NCI-H2196 treated with DMSO at 0.1 percent for 48 hours (cell line): Measurements from ENCODE around the gene ERF.

Source experiments
- DNase-seq: peaks from one replicate; lab custom pipeline; 2025; ENCODE audit not compliant: unreplicated experiment; lab: John Stamatoyannopoulos, UW

The ERF gene

DNA sequence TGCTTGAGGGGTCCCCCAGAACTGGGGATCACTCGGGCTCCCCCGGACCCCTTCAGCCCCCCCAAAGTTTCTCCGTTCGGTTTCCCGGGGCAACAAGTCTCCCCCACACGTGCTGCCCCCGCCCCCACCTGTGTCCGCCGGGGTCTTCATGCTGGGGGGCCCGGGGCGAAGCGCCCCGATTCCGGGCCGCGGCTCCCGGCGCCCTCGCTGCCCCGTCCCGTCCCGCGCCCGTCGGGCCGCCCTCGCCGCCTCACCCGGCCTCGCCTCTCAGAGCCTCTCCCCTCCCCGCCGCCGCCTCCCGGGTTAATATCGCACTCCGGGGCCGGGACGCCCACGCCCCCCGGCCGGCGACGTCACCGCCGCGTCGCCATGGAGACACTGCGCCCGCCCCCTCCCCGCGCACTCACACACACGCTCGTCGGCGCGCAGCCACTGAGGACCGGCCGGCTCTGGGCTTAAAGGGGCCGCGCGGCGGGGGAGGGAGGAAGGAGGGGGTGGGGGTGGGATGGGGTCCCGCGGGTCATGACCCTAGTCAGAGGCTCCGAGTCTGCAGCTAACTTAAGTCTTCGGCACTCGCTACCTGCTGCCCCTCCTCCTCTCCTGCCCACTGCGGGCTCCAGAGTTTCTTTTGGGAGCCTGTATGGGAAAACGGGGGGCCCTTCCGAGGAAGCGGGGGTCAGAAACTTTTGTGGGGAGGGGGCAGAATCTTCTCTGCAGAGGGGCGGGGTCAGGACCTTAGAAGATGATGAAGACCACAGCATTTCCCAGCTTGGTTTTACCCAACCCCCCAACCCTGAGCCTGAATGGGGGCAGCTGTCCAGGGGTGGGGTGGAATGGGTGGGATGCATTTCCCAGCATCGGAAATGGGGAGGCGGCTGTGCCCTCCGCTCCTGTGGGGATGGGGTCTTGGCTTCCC is at the start of gene ERF:
ERF (minus strand) TSS at position 279 of the 916 bp plus-strand sequence; CDS start at position 150, 129 bp downstream.
- peak; percentile 71 for DNase-seq

DNA sequence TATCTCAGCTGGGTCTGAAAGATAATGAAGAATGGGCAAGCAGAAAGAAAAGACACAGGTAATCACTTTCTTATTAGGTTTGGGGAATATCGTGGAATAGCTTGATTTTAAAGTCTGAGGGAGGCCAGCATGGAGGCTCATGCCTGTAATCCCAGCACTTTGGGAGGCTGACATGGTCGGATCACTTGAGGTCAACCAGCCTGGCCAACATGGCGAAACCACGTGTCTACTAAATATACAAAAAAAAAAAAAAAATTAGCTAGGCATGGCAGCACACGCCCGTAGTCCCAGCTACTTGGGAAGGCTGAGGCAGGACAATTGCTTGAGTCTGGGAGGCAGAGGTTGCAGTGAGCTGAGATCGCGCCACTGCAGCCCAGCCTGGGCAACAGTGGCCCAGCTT is 48.9 kb upstream of the ERF start:
- DNase-seq: no peak

DNA sequence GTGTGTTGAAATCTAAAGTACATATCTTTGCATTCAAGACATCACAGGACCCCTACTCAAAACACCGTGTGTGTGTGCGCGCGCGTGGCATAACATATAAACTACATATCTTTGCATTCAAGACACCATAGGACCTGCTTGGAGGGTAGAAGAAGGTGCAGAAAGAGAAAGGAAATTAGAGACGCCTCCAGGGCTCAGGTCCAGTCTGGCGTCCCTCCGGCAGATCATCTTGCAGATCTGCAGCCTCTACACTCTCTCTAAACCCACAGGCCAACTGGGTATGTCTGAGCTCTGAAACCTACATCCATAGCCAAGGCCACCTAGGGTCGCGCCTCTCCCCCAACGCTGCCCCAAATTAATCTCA is 48.2 kb upstream of the ERF start:
- peak; percentile 38 for DNase-seq

DNA sequence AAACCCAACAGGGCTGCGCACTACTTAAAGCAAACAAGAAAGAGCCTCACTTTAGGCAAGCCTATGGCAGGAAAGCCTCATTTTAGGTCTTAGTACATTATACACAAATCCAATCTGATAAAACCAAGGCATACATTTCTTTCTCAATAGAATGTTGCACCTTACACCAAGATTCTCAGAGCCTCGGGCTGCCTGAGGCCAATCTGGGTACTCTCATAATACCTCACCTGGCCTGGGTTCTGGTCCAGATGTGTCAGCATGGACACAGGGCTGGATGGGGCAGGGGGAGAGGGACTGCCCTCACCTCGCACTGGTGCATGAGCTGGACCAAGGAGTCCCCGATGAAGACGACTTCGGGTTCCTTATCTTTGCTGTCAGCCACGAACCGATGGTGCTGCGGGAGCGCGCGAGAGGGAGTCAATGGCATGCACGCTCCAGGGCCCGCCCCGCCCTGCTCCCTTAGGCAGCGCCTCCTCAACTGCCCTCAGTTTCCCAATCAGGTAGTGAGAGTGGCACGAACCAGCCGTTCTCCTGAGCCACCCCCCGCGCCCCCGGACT is 46.8 kb upstream of the ERF start, which contains the start of gene PRR19:
PRR19 (plus strand) TSS at position 487 of the 558 bp plus-strand sequence. CDS start 7,453 bp downstream, outside the sequence.
- DNase-seq: no peak

DNA sequence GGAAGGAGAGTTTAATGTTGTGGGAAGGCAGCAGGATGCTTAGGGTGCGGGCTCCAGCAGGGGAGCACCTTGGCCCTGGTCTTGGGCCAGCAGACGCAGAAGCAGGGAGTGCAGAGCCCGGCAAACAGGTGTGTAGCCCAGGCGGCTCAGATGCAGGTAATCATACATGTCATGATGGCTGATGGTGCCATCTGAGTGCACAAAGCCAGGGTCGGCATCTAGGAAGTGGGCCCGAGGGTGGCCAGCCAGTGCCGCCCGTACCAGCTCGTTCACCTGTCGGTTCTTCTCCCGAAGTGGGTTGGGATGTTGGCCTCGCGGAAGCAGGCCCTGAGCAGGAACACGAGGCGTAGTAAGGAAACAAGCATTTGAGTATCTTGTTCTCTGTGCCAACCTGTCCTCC is 42.1 kb upstream of the ERF start:
- no peak for DNase-seq

DNA sequence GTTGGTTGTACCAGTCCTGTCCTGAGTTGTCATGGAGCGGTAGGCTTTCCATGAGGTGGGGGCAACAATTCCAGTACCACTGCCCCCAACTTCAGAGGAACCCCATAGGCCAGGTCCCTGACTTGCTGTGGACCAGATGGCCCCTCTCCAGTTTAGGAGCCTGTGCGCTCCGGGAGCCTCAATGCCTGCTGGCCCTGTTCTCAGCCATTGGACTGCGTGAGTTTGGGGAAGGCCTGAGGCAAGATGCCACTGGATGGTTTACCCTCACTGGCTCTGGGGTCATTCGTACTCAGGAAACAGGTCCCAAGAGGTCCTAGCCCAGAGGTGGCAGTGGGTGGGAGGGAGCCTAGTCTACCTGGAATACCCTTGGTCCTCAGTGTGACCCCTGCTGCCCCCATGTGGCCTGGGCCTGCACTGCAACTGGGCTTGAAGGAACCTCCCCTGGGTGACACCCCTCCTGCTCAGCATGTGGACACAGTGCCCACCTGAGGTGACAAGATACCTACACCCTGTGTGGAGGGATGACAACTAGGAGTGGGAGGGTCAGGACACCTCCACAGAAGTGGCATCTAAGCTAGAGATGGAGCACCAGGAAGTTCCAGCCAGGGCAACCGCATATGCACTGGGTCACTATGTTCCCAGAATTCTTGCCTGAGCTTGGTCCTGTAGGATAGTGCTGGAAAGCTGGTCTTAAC is 41.0 kb upstream of the ERF start:
- DNase-seq: peak; percentile 41

DNA sequence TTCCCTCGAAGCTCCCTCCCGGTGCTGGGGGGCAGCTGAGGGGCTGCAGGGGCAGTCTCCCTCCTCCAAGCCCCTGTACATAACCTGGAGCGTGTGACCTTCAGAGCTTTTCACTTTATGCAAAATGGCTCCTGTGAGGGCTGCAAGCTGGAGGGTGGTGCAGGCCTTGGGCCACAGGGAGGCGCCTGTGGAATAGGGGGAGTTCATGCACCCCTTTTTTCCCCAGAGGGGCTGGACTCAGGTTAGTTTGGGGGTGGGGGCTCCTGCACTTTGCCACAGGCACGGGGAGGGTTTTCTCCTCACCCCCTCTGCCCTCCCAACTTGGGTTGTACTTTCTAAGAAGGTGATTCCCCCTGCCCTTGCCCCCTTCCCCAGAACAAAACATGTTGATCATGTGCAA is 40.4 kb upstream of the ERF start:
- DNase-seq: no peak

DNA sequence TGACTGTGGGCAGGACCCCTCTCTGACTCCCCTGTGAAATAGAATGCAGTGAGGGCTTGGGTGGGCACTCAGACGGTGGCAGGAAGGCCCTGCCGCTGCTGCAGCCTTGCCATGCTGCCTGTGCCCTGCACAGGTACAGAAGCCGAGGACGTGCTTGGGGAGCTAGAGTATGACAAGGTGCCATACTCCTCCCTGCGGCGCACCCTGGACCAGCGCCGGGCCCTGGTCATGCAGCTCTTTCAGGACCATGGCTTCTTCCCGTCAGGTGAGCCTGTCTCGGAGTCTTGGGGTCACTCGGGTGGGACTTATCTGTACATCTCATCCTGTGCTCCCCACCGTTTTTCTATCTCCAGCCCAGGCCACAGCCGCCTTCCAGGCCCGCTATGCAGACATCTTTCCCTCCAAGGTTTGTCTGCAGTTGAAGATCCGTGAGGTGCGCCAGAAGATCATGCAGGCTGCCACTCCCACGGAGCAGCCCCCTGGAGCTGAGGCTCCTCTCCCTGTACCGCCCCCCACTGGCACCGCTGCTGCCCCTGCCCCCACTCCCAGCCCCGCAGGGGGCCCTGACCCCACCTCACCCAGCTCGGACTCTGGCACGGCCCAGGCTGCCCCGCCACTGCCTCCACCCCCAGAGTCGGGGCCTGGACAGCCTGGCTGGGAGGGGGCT is 39.7 kb upstream of the ERF start:
- DNase-seq: no peak

DNA sequence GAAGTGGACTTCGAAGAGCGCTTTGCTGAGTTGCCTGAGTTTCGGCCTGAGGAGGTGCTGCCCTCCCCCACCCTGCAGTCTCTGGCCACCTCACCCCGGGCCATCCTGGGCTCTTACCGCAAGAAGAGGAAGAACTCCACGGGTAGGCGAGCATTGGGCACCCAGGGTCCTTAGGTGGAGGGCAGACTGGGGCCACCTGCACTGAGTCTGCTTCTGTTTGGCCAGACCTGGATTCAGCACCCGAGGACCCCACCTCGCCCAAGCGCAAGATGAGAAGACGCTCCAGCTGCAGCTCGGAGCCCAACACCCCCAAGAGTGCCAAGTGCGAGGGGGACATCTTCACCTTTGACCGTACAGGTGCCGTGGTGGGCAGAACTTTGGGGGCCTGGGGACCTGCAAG is 39.0 kb upstream of the ERF start:
- no peak for DNase-seq

DNA sequence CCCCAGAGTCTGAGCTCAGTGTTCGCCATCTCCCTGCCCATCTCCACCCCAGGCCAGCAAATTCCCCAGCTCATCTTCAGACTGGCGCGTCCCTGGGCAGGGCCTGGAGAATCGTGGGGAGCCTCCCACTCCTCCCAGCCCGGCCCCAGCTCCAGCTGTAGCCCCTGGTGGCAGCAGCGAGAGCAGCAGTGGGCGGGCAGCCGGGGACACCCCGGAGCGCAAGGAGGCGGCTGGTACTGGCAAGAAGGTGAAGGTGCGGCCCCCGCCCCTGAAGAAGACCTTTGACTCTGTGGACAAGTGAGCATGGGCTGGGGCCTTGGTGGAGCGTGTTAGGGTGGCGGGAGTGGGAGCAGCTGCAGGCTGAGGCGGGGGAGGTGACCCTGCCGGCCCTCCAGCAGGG is 38.6 kb upstream of the ERF start:
- DNase-seq: no peak

DNA sequence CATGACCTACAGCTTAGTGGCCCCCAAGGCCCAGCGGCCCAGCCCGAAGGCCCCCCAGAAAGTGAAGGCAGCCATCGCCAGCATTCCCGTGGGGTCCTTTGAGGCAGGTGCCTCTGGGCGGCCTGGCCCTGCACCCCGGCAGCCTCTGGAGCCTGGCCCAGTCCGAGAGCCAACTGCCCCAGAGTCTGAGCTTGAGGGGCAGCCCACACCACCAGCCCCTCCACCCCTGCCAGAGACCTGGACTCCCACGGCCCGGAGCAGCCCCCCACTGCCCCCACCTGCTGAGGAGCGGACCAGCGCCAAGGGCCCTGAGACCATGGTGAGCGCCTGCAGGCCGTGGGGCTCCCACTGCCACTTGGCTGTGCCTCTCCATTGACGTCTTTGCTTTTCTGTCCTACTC is 38.0 kb upstream of the ERF start:
- no peak for DNase-seq

DNA sequence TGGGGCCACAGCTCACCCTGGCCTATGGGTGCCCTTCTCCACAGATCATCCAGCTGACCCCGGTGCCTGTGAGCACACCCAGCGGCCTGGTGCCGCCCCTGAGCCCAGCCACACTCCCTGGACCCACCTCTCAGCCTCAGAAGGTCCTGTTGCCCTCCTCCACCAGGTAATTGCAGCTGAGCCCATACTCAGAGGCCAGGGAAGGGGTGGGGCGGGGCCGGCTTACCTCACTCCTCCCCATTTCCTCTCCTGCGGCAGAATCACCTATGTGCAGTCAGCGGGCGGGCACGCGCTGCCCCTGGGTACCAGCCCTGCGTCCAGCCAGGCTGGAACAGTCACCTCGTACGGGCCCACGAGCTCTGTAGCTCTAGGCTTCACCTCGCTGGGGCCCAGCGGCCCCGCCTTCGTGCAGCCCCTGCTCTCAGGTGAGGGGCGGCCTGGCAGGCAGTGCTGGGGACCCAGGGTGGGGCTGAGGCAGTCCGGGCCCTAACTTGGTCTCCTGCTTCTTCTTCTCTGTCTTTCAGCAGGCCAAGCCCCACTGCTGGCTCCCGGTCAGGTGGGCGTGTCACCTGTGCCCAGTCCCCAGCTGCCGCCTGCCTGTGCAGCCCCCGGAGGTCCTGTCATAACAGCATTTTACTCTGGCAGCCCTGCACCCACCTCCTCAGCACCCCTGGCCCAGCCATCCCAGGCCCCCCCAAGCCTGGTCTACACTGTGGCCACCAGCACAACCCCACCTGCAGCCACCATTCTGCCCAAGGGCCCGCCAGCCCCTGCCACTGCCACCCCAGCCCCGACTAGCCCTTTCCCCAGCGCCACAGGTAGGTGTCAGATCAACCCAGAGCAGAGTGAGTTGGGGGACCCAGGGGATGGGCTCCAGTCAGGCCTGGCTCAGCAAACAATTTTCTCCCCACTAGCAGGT is 37.4 kb upstream of the ERF start:
- DNase-seq: no peak

DNA sequence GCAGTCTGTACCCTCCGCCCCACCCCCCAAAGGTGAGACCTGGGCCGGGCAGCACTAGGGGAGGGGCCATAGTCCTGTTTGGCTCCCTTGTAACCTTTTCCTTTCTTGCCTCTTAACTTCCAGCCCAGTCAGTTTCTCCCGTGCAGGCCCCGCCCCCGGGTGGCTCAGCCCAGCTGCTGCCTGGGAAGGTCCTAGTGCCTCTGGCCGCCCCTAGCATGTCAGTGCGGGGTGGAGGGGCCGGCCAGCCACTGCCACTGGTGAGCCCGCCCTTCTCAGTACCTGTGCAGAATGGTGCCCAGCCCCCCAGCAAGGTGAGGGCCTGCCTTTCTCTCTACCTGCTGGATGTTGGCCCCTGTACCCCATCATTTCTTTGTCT is 36.5 kb upstream of the ERF start:
- no peak for DNase-seq

DNA sequence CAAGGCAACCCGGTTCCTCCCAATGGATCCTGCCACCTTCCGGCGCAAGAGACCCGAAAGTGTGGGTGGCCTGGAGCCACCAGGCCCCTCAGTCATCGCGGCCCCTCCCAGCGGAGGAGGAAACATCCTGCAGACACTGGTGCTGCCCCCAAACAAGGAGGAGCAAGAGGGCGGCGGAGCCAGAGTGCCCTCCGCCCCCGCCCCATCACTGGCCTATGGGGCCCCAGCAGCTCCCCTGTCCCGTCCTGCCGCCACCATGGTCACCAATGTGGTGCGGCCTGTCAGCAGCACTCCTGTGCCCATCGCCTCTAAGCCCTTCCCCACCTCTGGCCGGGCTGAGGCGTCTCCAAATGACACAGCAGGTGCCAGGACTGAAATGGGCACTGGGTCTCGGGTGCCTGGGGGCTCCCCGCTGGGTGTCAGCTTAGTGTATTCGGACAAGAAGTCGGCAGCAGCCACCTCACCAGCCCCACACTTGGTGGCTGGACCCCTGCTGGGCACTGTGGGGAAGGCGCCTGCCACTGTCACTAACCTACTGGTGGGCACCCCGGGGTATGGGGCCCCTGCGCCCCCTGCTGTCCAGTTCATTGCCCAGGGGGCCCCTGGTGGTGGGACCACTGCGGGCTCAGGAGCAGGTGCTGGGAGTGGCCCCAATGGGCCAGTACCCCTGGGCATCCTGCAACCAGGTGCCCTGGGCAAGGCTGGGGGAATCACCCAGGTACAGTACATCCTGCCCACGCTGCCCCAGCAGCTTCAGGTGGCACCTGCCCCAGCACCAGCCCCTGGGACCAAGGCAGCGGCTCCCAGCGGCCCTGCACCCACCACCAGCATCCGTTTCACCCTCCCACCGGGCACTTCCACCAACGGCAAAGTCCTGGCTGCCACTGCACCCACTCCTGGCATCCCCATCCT is 35.9 kb upstream of the ERF start:
- no peak for DNase-seq

DNA sequence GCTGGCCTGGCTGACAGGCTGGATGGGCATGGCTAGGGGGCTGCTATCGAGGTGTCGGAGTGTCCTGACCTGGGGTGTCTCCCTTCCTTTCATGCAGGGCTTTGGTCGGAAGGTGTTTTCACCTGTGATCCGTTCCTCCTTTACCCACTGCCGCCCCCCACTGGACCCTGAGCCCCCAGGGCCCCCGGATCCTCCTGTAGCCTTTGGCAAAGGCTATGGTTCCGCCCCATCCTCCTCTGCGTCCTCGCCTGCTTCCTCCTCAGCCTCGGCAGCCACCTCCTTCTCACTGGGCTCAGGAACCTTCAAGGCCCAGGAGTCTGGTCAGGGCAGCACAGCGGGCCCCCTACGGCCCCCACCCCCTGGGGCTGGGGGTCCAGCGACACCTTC is 35.2 kb upstream of the ERF start:
- no peak for DNase-seq

DNA sequence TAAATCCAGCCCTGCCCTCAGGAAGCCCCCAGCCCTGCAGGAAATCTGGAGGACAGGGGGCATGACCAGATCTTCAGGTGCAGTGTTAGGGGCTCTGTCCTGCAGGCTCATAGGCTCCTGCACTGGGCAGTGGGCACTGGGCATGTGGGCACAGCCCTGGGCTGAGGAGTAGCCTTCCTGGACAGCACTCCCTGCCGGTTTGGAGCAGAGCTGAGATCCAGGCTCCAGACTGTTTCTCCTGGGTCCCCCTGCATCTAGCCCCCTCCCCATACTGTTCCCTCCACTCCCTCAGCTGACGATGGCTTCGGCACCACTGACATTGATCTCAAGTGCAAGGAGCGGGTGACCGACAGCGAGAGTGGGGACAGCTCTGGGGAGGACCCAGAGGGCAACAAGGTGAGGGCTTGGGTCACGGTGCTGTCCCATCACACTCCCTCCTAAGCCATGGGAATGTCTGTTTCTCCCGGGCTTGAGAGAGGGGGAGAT is 34.7 kb upstream of the ERF start:
- DNase-seq: no peak

DNA sequence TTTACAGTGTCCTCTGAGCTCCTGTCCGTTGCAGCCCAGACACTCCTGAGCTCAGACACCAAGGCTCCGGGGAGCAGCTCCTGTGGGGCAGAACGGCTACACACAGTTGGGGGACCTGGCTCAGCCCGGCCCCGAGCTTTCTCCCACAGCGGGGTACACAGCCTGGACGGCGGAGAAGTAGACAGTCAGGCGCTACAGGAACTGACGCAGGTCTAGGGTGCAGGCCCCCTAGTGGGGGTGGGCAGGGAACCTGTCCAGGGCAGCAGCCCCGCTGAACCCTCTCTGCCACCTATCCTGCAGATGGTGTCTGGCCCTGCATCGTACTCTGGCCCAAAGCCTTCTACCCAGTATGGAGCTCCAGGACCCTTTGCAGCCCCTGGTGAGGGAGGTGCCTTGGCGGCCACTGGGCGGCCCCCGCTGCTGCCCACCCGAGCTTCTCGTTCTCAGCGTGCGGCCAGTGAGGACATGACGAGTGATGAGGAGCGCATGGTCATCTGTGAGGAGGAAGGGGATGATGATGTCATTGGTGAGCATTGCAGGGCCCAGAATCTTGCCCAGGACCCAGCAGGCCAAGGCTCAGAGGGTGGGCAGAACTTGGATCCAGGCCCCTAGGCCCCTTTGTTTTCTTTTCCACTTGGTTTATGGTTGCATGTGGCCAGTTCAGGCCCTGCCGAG is 34.1 kb upstream of the ERF start:
- no peak for DNase-seq

DNA sequence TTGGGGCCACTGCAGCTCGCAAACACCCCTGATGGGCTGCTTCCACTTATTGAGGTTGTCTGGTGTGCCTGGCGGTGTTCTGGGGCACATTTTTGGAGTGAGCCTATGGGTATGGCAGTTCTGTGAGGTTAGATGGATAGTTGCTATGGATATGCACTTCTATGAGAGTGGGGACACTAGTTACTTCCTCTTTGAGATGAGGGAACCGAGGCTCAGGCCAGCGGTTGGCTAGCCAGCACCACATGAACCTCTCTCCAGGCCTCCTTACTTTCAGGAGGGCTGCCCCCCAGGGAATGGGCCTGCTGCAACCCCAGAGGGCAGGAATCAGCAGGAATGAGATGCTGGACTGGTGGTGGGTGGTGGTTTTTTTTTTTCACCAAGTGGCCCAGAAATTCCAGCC is 33.5 kb upstream of the ERF start:
- DNase-seq: no peak

DNA sequence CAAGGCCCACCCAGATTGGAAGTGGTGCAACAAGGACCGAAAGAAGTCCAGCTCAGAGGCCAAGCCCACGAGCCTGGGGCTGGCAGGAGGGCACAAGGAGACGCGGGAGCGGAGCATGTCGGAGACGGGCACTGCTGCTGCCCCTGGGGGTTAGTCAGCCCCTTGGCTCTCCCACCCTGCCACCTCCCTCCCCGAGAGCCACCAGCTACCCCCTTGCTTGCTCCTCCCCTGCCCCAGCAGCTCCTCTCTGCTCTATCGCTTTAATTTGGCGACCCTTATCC is 32.8 kb upstream of the ERF start:
- no peak for DNase-seq
